ENCODE data around the gene TBC1D22B.

The TBC1D22B gene

GRCh38 chr6:37238381-37238780 lies 19.2 kb upstream of the TBC1D22B start:
- no peak for TF ChIP-seq POLR2AphosphoS5 (IDR thresholded peaks at IDR 0.05; ENCODE audit: low read depth, low read length)
- peak; percentile 33; the same call in 1 of the 2 replicates for TF ChIP-seq SPI1 (IDR thresholded peaks at IDR 0.05; ENCODE audit: low read depth, low read length)
- DNase-seq (ENCODE audit: insufficient read length, low spot score) (no peak), FAIRE-seq (no peak)

DNA sequence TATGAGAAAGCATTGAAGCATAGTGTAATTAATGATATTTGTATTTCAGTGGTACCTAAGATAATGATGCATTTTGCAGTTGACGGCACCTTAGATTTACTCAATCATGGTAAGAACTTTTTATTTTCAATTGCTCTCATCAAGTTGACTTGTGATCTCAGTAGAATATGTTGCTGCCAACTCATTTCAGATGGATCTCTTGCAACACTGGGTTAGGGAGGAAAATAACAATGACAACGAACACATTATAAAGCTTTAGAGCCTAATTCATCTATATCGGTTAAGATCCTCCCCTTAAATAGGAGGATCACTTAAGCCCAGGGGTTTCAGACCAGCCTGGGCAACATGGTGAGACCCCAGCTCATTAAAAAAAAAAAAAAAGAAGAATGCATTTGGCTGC lies 18.0 kb upstream of the TBC1D22B start:
- FAIRE-seq: no peak
- 0 out of 2 replicates have a peak, but pooled peaks have one; percentile 16 for TF ChIP-seq TAF1 (IDR thresholded peaks at IDR 0.05; ENCODE audit: low read depth, low read length)
- TF ChIP-seq POLR2A (IDR thresholded peaks at IDR 0.05; ENCODE audit: low read depth, low read length): no peak
- DNase-seq (ENCODE audit: insufficient read length, low spot score): no peak

DNA sequence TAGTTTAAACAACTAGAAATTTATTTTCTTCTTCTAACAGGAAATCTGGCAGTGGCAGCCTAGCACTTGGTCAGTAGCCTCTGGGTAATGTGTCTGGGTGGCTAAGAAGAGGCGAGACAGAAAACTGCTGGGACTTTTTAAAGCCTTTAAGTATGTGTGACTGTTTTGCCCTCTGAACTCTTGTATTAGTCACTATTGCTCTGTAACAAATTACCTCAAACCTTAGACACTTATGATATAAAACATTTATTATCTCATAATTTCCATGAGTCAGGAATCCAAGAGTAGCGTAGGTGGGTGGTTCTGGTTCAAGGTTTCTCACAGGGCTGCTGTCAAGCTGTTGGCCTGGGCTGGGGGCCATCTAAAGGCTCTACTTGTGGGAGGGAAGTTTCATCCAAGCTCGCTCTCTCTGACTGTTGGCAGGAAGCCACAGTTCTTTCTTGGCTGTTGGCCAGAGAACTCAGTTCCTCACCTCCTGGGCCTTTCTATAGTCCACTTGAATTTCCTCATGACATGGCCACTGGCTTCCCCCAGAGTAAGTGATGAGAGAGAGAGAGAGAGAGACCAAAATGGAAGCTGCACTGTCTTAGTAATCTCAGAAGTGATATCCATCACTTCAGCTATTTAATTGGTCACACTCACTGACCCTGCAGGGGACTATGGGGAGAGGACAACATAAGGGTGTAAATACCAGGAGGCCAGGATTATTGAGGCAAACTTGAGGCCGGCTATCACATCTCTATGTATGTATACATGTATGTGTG lies 17.4 kb upstream of the TBC1D22B start:
- DNase-seq (ENCODE audit: insufficient read length, low spot score): peak; percentile 14
- TF ChIP-seq SPI1 (IDR thresholded peaks at IDR 0.05; ENCODE audit: low read depth, low read length) (peak; percentile 68), PAX5 (IDR thresholded peaks at IDR 0.05; ENCODE audit: insufficient read depth, low read length, severe bottlenecking) (peak; percentile 97), POLR2AphosphoS5 (IDR thresholded peaks at IDR 0.05; ENCODE audit: low read depth, low read length) (no peak), POU2F2 (IDR thresholded peaks at IDR 0.05; ENCODE audit: low read depth, low read length) (no peak)
- FAIRE-seq: peak; percentile 72

- TF ChIP-seq TAF1 (IDR thresholded peaks at IDR 0.05; ENCODE audit: low read depth, low read length): no peak
- no peak for TF ChIP-seq POLR2AphosphoS5 (IDR thresholded peaks at IDR 0.05; ENCODE audit: low read depth, low read length)
- TF ChIP-seq SPI1 (IDR thresholded peaks at IDR 0.05; ENCODE audit: low read depth, low read length): no peak
- no peak for TF ChIP-seq POU2F2 (IDR thresholded peaks at IDR 0.05; ENCODE audit: low read depth, low read length)
- TF ChIP-seq POLR2A (IDR thresholded peaks at IDR 0.05; ENCODE audit: low read depth, low read length): no peak
- TF ChIP-seq PAX5 (IDR thresholded peaks at IDR 0.05; ENCODE audit: insufficient read depth, low read length, severe bottlenecking): no peak
- FAIRE-seq: no peak
Observed at GRCh38 chr6:37241131-37241530, 16.4 kb upstream of the TBC1D22B start.

GRCh38 chr6:37241775-37242428 lies 15.7 kb upstream of the TBC1D22B start:
- TF ChIP-seq POLR2AphosphoS5 (IDR thresholded peaks at IDR 0.05; ENCODE audit: low read depth, low read length) (no peak), POLR2A (IDR thresholded peaks at IDR 0.05; ENCODE audit: low read depth, low read length) (no peak), TAF1 (IDR thresholded peaks at IDR 0.05; ENCODE audit: low read depth, low read length) (no peak), POU2F2 (IDR thresholded peaks at IDR 0.05; ENCODE audit: low read depth, low read length) (no peak), SPI1 (IDR thresholded peaks at IDR 0.05; ENCODE audit: low read depth, low read length) (no peak), PAX5 (IDR thresholded peaks at IDR 0.05; ENCODE audit: insufficient read depth, low read length, severe bottlenecking) (no peak)
- FAIRE-seq: no peak
- no peak for DNase-seq (ENCODE audit: insufficient read length, low spot score)

More at GRCh38 chr6:37241131-37241530, 16.4 kb upstream of the TBC1D22B start:
- DNase-seq (ENCODE audit: insufficient read length, low spot score): no peak

DNA sequence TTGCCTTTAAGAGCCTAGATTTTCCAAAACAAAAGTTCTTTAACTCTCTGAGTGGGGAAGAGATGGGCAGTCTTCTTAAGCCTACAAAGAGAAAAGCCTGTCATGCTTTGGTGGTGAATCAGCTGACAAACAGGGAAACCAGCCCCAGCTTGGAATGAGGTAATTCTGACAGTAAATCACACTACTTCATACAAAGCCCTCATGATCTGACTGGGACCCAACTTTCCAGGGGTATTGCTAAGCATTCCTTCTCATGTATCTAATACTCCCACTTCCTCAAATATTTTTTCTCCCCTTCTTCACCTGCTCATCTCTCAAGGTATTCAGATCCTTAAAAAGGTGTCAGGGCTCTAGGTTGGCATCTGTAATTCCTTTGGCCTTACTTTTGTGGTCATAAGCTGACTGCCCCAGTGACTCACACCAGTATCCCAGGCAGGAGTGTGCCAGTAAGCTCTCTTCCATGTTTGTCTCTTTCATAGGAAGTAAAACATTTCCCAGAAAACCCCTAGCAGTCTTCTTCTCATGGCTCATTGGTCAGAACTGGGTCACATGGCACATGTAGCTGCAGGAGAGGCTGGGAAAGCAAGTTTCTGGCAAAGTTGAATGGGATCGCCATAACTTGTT lies 15.0 kb upstream of the TBC1D22B start:
- DNase-seq (ENCODE audit: insufficient read length, low spot score) (no peak), FAIRE-seq (no peak)

DNA sequence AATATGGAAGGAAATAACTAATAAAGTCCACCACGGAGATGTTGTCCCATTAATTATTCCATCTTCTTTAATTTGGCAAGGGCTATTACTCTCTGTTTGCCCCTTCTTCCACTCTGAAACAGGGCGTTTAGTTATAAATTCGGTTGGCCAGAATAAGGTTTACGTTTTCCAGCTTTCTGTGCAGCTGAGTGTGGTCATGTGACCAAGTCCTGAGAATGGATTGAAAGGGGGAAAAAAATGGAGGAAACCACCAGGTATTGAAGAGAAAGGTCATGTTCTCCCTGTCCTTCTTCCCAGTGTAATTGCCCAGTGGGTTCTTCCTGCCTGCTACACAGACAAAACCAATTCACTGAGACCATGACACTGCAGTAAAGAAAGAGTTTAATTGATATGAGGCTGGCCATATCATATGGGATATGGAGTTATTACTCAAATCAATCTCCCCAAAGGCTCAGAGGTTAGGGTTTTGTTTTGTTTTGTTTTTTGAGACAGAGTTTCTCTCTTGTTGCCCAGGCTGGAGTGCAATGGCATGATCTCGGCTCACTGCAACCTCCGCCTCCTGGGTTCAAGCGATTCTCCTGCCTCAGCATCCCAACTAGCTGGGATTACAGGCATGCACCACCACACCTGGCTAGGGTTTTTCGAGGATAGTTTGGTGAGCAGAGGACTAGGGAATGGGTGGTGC lies 14.3 kb upstream of the TBC1D22B start:
- FAIRE-seq: no peak
- TF ChIP-seq POLR2A (IDR thresholded peaks at IDR 0.05; ENCODE audit: low read depth, low read length) (no peak), TAF1 (IDR thresholded peaks at IDR 0.05; ENCODE audit: low read depth, low read length) (no peak), POLR2AphosphoS5 (IDR thresholded peaks at IDR 0.05; ENCODE audit: low read depth, low read length) (no peak), POU2F2 (IDR thresholded peaks at IDR 0.05; ENCODE audit: low read depth, low read length) (no peak), PAX5 (IDR thresholded peaks at IDR 0.05; ENCODE audit: insufficient read depth, low read length, severe bottlenecking) (no peak), SPI1 (IDR thresholded peaks at IDR 0.05; ENCODE audit: low read depth, low read length) (no peak)
- DNase-seq (ENCODE audit: insufficient read length, low spot score): no peak

More for the DNA sequence above, 15.0 kb upstream of the TBC1D22B start:
- TF ChIP-seq SPI1 (IDR thresholded peaks at IDR 0.05; ENCODE audit: low read depth, low read length) (peak; percentile 85), TAF1 (IDR thresholded peaks at IDR 0.05; ENCODE audit: low read depth, low read length) (no peak), POLR2A (IDR thresholded peaks at IDR 0.05; ENCODE audit: low read depth, low read length) (no peak)

GRCh38 chr6:37243816-37244370 lies 13.7 kb upstream of the TBC1D22B start:
- TF ChIP-seq SPI1 (IDR thresholded peaks at IDR 0.05; ENCODE audit: low read depth, low read length) (no peak), PAX5 (IDR thresholded peaks at IDR 0.05; ENCODE audit: insufficient read depth, low read length, severe bottlenecking) (no peak), POLR2A (IDR thresholded peaks at IDR 0.05; ENCODE audit: low read depth, low read length) (no peak), POU2F2 (IDR thresholded peaks at IDR 0.05; ENCODE audit: low read depth, low read length) (no peak), TAF1 (IDR thresholded peaks at IDR 0.05; ENCODE audit: low read depth, low read length) (no peak), POLR2AphosphoS5 (IDR thresholded peaks at IDR 0.05; ENCODE audit: low read depth, low read length) (no peak)
- no peak for DNase-seq (ENCODE audit: insufficient read length, low spot score)
- FAIRE-seq: no peak

All from GM12891 (cell line).